Stimulated activated CD8-positive, alpha-beta memory T cell treated with anti-CD3 and anti-CD28 coated beads, Interleukin-12 subunit alpha, Interleukin-12 subunit beta, amount 100 ng/mL, for 24 hours (primary cell): ENCODE measurements around the gene DERL3.
"Not testable (repeated sequence)": the region's sequence is repeated elsewhere in the genome, so short reads cannot be mapped to it uniquely, and the experiment has no call there.

Experiments
- DNase-seq: peaks from one replicate; pipeline ENCODE4 v3.0.0-alpha.2; 2020; ENCODE audit errors: extremely low read depth

The DERL3 gene

GRCh38 chr22:23838681-23839468 lies at the start of gene DERL3:
Gene DERL3 (minus strand): TSS chr22:23839006. CDS start chr22:23838987, 19 bp downstream.
- DNase-seq, result peak; percentile 93

GRCh38 chr22:23884140-23884539 lies 45.3 kb upstream of the DERL3 start:
- DNase-seq, result no peak

GRCh38 chr22:23883658-23884057 lies 44.9 kb upstream of the DERL3 start:
- DNase-seq, result no peak

GRCh38 chr22:23882370-23882769 lies 43.6 kb upstream of the DERL3 start:
- DNase-seq, result no peak

GRCh38 chr22:23878219-23878618 lies 39.4 kb upstream of the DERL3 start:
- DNase-seq, result no peak

- DNase-seq, result no peak
Observed at GRCh38 chr22:23877566-23877965, 38.8 kb upstream of the DERL3 start.

- no peak for DNase-seq
Observed at GRCh38 chr22:23875801-23876200, 37.0 kb upstream of the DERL3 start.

- DNase-seq, result no peak
Observed at GRCh38 chr22:23874871-23875270, 36.1 kb upstream of the DERL3 start.

GRCh38 chr22:23868580-23868979 lies 29.8 kb upstream of the DERL3 start:
- no peak for DNase-seq

- DNase-seq, result not testable (repeated sequence)
Observed at GRCh38 chr22:23864499-23865154, 25.8 kb upstream of the DERL3 start.

- no peak for DNase-seq
Observed at GRCh38 chr22:23862103-23862502, 23.3 kb upstream of the DERL3 start.

- DNase-seq, result not testable (repeated sequence)
Observed at GRCh38 chr22:23860187-23860586, 21.4 kb upstream of the DERL3 start.

GRCh38 chr22:23859201-23859600 lies 20.4 kb upstream of the DERL3 start:
- no peak for DNase-seq

GRCh38 chr22:23858484-23858815 lies 19.6 kb upstream of the DERL3 start:
- DNase-seq, result no peak

GRCh38 chr22:23857606-23858483 lies 19.0 kb upstream of the DERL3 start, which contains the start of gene SLC2A11:
Gene SLC2A11 (plus strand): TSS chr22:23857875. CDS start chr22:23858000, 125 bp downstream.
- DNase-seq, result peak; percentile 95

GRCh38 chr22:23856721-23857605 lies 18.2 kb upstream of the DERL3 start:
- no peak for DNase-seq

- DNase-seq, result no peak
Observed at GRCh38 chr22:23850136-23850611, 11.4 kb upstream of the DERL3 start.

- DNase-seq, result peak; percentile 60
Observed at GRCh38 chr22:23849009-23850006, 10.5 kb upstream of the DERL3 start.

- DNase-seq, result no peak
Observed at GRCh38 chr22:23847991-23848864, 9.4 kb upstream of the DERL3 start.
